HG03575 (cell line): ENCODE results near the gene PCID2.
"Not testable (repeated sequence)": the region's sequence is repeated elsewhere in the genome, so short reads cannot be mapped to it uniquely, and the experiment has no call there.

Experiments used
- ATAC-seq: cut with Tn5 transposase; IDR thresholded peaks from one replicate; pipeline ENCODE4 v1.9.1; 2021; ENCODE audit not compliant: unreplicated experiment, insufficient number of reproducible peaks, low FRiP score; ENCODE audit errors: extremely low read depth

The PCID2 gene

GRCh38 chr13:113208421-113209335 lies at the start of gene PCID2:
TSS of gene PCID2 (minus strand) at chr13:113208669. CDS start at chr13:113208634, 35 bp downstream.
- ATAC-seq = no peak

DNA sequence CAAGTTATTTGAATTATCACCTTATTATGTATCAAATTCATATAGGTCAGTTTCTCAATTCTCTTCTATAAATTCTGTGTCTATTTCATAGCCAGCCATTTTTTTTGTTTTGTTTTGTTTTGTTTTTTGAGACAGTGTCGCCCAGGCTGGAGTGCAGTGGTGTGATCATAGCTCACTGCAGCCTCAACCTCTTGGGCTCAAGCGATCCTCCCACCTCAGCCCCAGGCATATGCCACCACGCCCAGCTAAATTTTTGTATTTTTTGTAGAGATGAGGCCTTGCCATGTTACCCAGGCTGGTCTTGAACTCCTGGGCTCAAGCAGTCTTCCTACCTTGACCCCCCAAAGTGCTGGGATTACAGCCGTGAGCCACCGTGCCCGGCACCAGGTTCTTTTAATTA lies 49.4 kb upstream of the PCID2 start:
- not testable (repeated sequence) for ATAC-seq

DNA sequence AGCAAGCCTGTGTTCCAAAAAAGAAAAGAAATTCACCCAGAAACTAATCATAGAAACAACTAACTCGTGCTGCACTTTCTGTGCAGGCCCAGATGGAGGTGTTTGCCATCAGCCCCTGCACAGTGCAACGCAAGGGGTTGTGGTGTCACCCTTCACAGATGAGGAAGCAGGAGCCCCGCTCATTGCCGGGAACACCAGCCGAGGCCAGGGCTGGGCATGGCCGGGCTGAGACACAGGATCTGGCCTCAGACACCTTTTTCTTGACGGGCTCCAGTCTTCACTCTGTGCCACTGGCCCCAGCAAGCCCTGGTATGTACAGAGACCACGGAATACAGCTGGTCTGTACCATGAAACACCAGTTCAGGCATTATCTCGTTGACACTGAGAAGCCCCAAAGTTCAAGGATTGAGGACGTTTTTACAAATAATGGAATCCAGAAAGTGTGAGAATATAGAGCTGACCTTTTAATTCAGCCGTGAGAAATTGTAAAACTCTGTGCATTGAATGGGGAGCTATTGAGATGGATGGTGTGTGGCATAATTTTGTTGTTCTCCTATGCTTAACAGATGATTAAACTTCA lies 44.1 kb upstream of the PCID2 start:
- no peak for ATAC-seq

GRCh38 chr13:113245849-113246796 lies 37.7 kb upstream of the PCID2 start:
- ATAC-seq = no peak

DNA sequence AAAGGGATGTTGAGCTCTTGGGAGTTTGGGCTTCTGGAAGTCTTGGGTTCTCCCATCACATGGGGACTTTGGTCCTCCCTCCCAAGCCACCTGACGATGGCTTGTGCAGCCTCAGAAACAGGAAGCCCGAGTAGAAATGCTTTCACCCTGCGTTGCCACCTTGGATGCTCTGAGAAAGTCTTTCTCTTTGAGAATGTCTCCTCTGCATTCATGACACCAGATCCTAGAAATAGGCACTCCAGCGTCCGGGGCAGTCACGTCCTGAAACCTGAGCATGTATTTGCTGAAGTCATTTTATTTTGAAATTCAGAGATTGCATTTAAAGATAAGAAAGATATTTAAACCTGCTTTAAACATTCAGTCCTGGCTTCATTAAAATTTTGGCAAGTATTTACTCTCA lies 35.4 kb upstream of the PCID2 start:
- no peak for ATAC-seq

- ATAC-seq = not testable (repeated sequence)
Observed at GRCh38 chr13:113241623-113242022, 33.2 kb upstream of the PCID2 start.

DNA sequence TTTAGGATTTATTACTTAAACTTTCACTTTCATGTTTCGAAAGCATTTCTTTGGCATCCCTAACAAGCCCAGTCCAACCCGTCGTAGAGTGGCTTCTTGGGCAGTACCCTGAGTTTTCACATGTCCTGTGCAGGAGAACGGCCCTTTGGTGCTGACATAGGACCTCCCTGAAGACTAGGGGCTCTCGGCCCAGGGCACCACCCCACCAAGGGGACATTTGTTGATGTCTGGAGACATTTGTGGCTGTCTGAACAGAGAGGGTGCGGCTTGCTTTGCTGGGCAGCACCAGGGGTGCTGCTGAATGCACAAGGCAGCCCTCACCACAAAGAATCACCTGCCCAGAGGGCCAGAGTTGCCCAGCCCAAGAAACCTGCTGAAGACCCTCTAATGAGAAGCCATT lies 31.5 kb upstream of the PCID2 start:
- no peak for ATAC-seq

DNA sequence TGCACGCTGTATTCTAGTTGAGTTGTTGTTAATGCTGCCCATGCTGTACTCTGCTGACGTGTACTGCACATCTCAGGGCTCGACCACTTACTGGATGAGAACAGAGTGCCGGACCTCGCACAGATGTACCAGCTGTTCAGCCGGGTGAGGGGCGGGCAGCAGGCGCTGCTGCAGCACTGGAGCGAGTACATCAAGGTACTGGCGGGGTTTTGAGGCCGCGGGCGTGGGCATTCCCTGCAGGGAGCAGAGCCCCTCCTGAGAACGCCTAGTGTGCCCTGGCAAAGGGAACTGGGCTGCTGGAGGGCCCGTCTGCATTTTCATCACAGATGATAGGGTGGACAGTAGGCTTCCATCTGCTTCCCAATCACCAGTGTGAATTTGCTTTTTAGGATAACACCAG lies 30.9 kb upstream of the PCID2 start:
- no peak for ATAC-seq

- no peak for ATAC-seq
Observed at GRCh38 chr13:113238536-113238935, 30.1 kb upstream of the PCID2 start.

- ATAC-seq = no peak
Observed at GRCh38 chr13:113233101-113233500, 24.6 kb upstream of the PCID2 start.

DNA sequence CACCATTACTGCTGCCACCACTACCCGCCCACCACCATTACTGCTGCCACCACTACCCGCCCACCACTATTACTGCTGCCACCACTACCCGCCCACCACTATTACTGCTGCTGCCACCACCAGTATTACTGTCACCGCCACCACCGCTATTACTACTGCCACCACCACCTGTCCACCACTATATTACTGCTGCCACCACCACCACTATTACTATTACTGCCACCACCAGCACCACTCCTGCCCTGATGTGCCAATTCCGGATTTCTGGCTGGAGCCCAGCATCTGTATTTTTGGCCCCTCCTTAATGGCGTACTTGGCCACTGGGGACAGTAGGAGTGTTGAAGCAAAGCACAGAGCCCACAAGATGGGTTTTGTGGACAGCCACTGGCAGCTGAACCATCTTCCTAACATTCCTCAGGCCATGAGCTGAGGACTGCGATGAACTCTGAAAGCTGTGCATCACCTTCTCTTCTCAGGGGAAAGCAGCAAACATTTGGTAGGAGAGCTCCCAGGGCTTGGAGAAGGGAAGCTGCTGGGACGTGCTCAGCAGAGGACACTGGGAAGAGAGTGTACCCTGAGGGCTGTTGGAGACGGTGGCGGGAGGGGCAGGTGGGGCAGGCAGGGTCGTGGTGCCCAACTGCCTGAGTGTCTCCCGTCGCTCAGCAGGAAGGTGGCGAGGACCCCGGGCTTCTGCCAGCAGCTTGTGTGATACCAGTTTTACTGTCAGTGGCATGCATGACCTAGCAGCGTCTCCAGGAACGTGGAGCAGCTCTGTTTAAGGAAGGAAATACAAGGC lies 23.9 kb upstream of the PCID2 start:
- ATAC-seq = no peak

- ATAC-seq = no peak
Observed at GRCh38 chr13:113231306-113232207, 23.1 kb upstream of the PCID2 start.

DNA sequence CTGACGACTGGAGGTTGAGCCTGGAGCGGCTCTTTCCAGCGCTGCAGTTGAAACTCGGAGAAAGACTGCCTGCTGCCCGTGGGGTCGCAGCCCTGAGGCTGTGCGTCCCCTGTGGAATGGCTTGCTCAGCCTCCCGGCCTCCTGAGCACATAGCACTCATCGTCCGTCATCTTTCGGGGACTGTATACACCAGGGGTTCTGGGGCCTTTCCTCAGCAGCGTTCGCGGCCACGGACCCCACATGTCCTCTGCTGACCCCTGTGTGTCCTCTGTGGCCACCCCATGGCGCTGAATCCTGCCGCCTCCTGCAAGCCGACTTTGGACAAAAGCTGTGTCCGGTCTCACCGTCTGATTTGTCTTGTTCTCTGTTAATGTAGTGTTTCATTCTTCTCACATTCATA lies 21.3 kb upstream of the PCID2 start:
- no peak for ATAC-seq

GRCh38 chr13:113229161-113229560 lies 20.7 kb upstream of the PCID2 start:
- no peak for ATAC-seq

GRCh38 chr13:113226873-113227450 lies 18.5 kb upstream of the PCID2 start:
- ATAC-seq = no peak

- ATAC-seq = no peak
Observed at GRCh38 chr13:113225515-113225914, 17.0 kb upstream of the PCID2 start.

GRCh38 chr13:113224486-113224885 lies 16.0 kb upstream of the PCID2 start:
- ATAC-seq = no peak
